OCI-LY1 (cell line): Measurements from ENCODE around the gene RANBP2.

Experiments used
- H2AFZ ChIP-seq: fragments of 200-600 bp; sonication (generic), shearing (Covaris generic); 2 replicates; pipeline ENCODE4 v1.6.0; 2014; ENCODE audit warnings: antibody characterized with exemption, mild to moderate bottlenecking, low read length
- H3F3A ChIP-seq: fragments of 200-600 bp; sonication (generic), shearing (Covaris generic); 2 replicates; pipeline ENCODE4 v1.6.0; 2014; ENCODE audit warnings: mild to moderate bottlenecking, antibody characterized with exemption, low read length, moderate library complexity; ENCODE audit not compliant: insufficient read depth
- H3K27ac ChIP-seq: fragments of 200-600 bp; sonication (generic); 2 replicates; pipeline ENCODE4 v1.5.1; 2014; ENCODE audit warnings: low read length, mixed run types, mild to moderate bottlenecking, low read depth; ENCODE audit not compliant: poor library complexity, severe bottlenecking
- H3K27me3 ChIP-seq: fragments of 200-600 bp; sonication (generic); 2 replicates; pipeline ENCODE4 v1.6.0; 2014; ENCODE audit warnings: antibody characterized with exemption, mild to moderate bottlenecking, low read length, moderate library complexity; ENCODE audit not compliant: insufficient read depth
- H3K36me3 ChIP-seq: fragments of 200-600 bp; sonication (generic); 2 replicates; pipeline ENCODE4 v1.6.1; 2014; ENCODE audit warnings: mild to moderate bottlenecking, antibody characterized with exemption, low read length, moderate library complexity, mixed read lengths; ENCODE audit not compliant: insufficient read depth
- H3K4me1 ChIP-seq: fragments of 200-600 bp; sonication (generic); 2 replicates; pipeline ENCODE4 v1.5.1; 2014; ENCODE audit warnings: mild to moderate bottlenecking, low read length, moderate library complexity; ENCODE audit not compliant: insufficient read depth, severe bottlenecking
- H3K4me2 ChIP-seq: fragments of 200-600 bp; sonication (generic), shearing (Covaris generic); 2 replicates; pipeline ENCODE4 v1.6.1; 2014; ENCODE audit warnings: low read length
- H3K4me3 ChIP-seq: fragments of 200-600 bp; sonication (generic); 2 replicates; pipeline ENCODE4 v1.5.1; 2014; ENCODE audit warnings: low read length, low read depth, mild to moderate bottlenecking, mixed read lengths; ENCODE audit not compliant: poor library complexity, severe bottlenecking
- H3K79me2 ChIP-seq: fragments of 200-600 bp; shearing (Covaris generic); 2 replicates; pipeline ENCODE4 v1.6.1; 2016; ENCODE audit warnings: mixed run types, low read length, mixed read lengths; ENCODE audit not compliant: insufficient read depth
- H3K9ac ChIP-seq: fragments of 200-600 bp; sonication (generic), shearing (Covaris generic); 2 replicates; pipeline ENCODE4 v1.6.1; 2014; ENCODE audit warnings: mild to moderate bottlenecking, low read length, mixed read lengths
- H3K9me2 ChIP-seq: fragments of 200-600 bp; sonication (generic), shearing (Covaris generic); 2 replicates; pipeline ENCODE4 v1.6.1; 2014; ENCODE audit warnings: low read depth, mild to moderate bottlenecking, low read length, mixed read lengths
- H3K9me3 ChIP-seq: fragments of 200-600 bp; shearing (Covaris generic); 2 replicates; pipeline ENCODE4 v1.6.1; 2014; ENCODE audit warnings: low read length, mixed read lengths
- H4K20me1 ChIP-seq: fragments of 200-600 bp; sonication (generic), shearing (Covaris generic); 2 replicates; pipeline ENCODE4 v1.6.0; 2016; ENCODE audit warnings: mild to moderate bottlenecking, low read length; ENCODE audit not compliant: insufficient read depth
- CTCF ChIP-seq: fragments of 200-600 bp; sonication (generic), shearing (Covaris generic); IDR thresholded peaks from 2 replicates; pipeline ENCODE4 v1.5.1; 2017; ENCODE audit warnings: mild to moderate bottlenecking, antibody characterized with exemption, low read length, moderate library complexity, mixed read lengths
- EZH2 ChIP-seq: fragments of 200-600 bp; sonication (generic), shearing (Covaris generic); IDR thresholded peaks from 2 replicates; pipeline ENCODE4 v1.8.0; 2017; ENCODE audit warnings: borderline replicate concordance, mixed run types, mild to moderate bottlenecking, antibody characterized with exemption, low read length, moderate library complexity, mixed read lengths

RANBP2 gene

GRCh38 chr2:108820482-108820881 lies 101.2 kb downstream of the RANBP2 start:
- TF ChIP-seq EZH2 (no peak), CTCF (no peak)
- Histone ChIP-seq H4K20me1 (no peaks in the 10 kb centered on the region), H3K4me1 (no peaks in the 10 kb centered on the region), H3K9me2 (no peaks in the 10 kb centered on the region), H3K4me3 (no peak overlapping the region), H3K9me3 (peaks cover 8% of the 10 kb centered on the region; the same call in 1 of the 2 replicates), H3K27ac (no peak overlapping the region), H2AFZ (no peak overlapping the region), H3K36me3 (peaks cover 63% of the 10 kb centered on the region), H3F3A (no peaks in the 10 kb centered on the region), H3K4me2 (no peak overlapping the region), H3K9ac (no peak overlapping the region), H3K79me2 (no peaks in the 10 kb centered on the region), H3K27me3 (no peaks in the 10 kb centered on the region)

DNA sequence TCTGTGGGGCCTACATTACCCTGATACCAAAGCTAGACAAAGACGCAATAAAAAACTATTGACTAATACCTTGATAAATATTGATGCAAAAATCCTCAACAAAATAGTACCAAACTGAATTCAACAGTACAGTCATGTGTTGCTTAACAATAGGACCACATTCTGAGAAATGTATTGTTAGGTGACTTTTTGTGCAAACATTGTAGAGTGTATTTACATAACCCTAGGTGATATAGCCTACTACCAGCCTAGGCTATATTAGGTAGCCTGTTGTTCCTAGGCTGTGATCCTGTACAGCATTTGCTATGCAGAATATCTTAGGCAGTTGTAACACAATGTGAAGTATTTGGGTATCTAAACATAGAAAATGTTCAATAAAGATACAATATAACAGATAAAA lies 104.0 kb downstream of the RANBP2 start:
- H3K79me2 ChIP-seq = no peaks in the 10 kb centered on the region
- no peaks in the 10 kb centered on the region for H3F3A ChIP-seq
- H3K9me3 ChIP-seq = peaks cover 8% of the 10 kb centered on the region; the same call in 1 of the 2 replicates
- no peak overlapping the region for H3K4me2 ChIP-seq
- H3K27me3 ChIP-seq = no peaks in the 10 kb centered on the region
- no peaks in the 10 kb centered on the region for H3K9me2 ChIP-seq
- no peaks in the 10 kb centered on the region for H4K20me1 ChIP-seq
- no peaks in the 10 kb centered on the region for H3K4me1 ChIP-seq
- H3K4me3 ChIP-seq = no peak overlapping the region
- no peak for TF ChIP-seq EZH2
- no peak for TF ChIP-seq CTCF
- H3K36me3 ChIP-seq = peaks cover 45% of the 10 kb centered on the region
- H3K27ac ChIP-seq = no peak overlapping the region
- no peak overlapping the region for H3K9ac ChIP-seq
- no peak overlapping the region for H2AFZ ChIP-seq

GRCh38 chr2:108824316-108825070 lies 105.2 kb downstream of the RANBP2 start:
- no peaks in the 10 kb centered on the region for H3K79me2 ChIP-seq
- H3K36me3 ChIP-seq = peaks cover 34% of the 10 kb centered on the region
- H3K9me3 ChIP-seq = peaks cover 7% of the 10 kb centered on the region; the same call in 1 of the 2 replicates
- H3K4me3 ChIP-seq = no peak overlapping the region
- no peaks in the 10 kb centered on the region for H3K9me2 ChIP-seq
- no peaks in the 10 kb centered on the region for H3F3A ChIP-seq
- no peak overlapping the region for H2AFZ ChIP-seq
- no peaks in the 10 kb centered on the region for H4K20me1 ChIP-seq
- no peak overlapping the region for H3K27ac ChIP-seq
- no peak for TF ChIP-seq EZH2
- TF ChIP-seq CTCF = no peak
- H3K27me3 ChIP-seq = no peaks in the 10 kb centered on the region
- no peak overlapping the region for H3K4me2 ChIP-seq
- no peak overlapping the region for H3K9ac ChIP-seq
- no peaks in the 10 kb centered on the region for H3K4me1 ChIP-seq
